K562 (cell line): ENCODE results near the gene MICAL2. TPM values are rescaled to one million over a fixed set of nuclear protein-coding genes. Genes with fewer than 3 reads are reported as not detected.
A peak's percentile ranks its signal among the peaks of the same experiment; 100 is the strongest.

Source experiments
- ATAC-seq: fragments of 200-7000 bp; cut with Tn5 transposase; 3 replicates; pipeline ENCODE4 v1.9.1; 2020; ENCODE audit warnings: moderate library complexity
- BruUV-seq: library from RNA; stranded (reverse); fragments of 400-500 nt; replicated peaks from 2 replicates; lab custom pipeline; 2021; lab: Mats Ljungman, UMichigan
- CTCF ChIA-PET: fragments of 300-600 bp; formaldehyde crosslinking; extraction: SDS; loops from one replicate; lab custom pipeline; 2021; ENCODE audit warnings: low intra/inter-chr PET ratio; lab: Yijun Ruan, JAX
- POLR2A ChIA-PET: fragments of 300-600, 350-650 bp; sonication (Branson Sonifier 250); formaldehyde crosslinking; extraction: SDS; loops from one replicate; lab custom pipeline; 2021; ENCODE audit warnings: antibody characterized with exemption, inconsistent platforms; lab: Yijun Ruan, JAX
- DNase-seq, 4 experiments: peaks; one replicate each; pipeline versions ENCODE4 v3.0.0 to v3.0.0-alpha.2; 2011 to 2018; ENCODE audit warnings: low spot score in 3 of 4, mixed read lengths in 3 of 4; ENCODE audit errors: extremely low read depth in 1 of 4
- FAIRE-seq: peaks from 2 replicates; lab custom pipeline; 2011; peaks lifted over from hg19 to GRCh38; lab: Jason Lieb, UNC
- H2AFZ ChIP-seq: 2 replicates; pipeline ENCODE4 v1.6.0; 2011; ENCODE audit warnings: low read depth, low read length, control low read depth, inconsistent platforms
- H3K27ac ChIP-seq: fragments of 200-600 bp; 3 replicates; pipeline ENCODE4 v1.8.0; 2011; ENCODE audit warnings: low read depth, mild to moderate bottlenecking, control low read depth, inconsistent platforms, low read length, moderate library complexity, mixed read lengths; ENCODE audit errors: extremely low read depth
- H3K27me3 ChIP-seq, 2 experiments: fragments of 300-600 bp in 1 of 2; 2 replicates in 1 of 2; 3 replicates in 1 of 2; pipeline versions ENCODE4 v1.6.0 to v1.8.0; 2011; ENCODE audit warnings: inconsistent platforms in 2 of 2, low read length in 2 of 2, mild to moderate bottlenecking in 1 of 2, mixed read lengths in 1 of 2, moderate library complexity in 1 of 2; ENCODE audit not compliant: control insufficient read depth in 2 of 2, insufficient read depth in 2 of 2
- H3K36me3 ChIP-seq: fragments of 300-600 bp; 3 replicates; pipeline ENCODE4 v1.8.0; 2011; ENCODE audit warnings: mild to moderate bottlenecking, low read length, inconsistent platforms; ENCODE audit not compliant: control insufficient read depth, insufficient read depth
- H3K4me1 ChIP-seq, 2 experiments: fragments of 200-600 bp in 1 of 2; replicated peaks in 1 of 2; 2 replicates in 1 of 2; 3 replicates in 1 of 2; pipeline versions ENCODE4 v1.5.1 to v1.8.0; 2011; ENCODE audit warnings: inconsistent platforms in 2 of 2, low read length in 2 of 2, mild to moderate bottlenecking in 1 of 2, mixed read lengths in 1 of 2, moderate library complexity in 1 of 2; ENCODE audit not compliant: control insufficient read depth in 2 of 2, insufficient read depth in 2 of 2
- H3K4me2 ChIP-seq: 2 replicates; pipeline ENCODE4 v1.6.1; 2011; ENCODE audit warnings: low read length, control low read depth, inconsistent platforms, mixed read lengths; ENCODE audit not compliant: insufficient read depth
- H3K4me3 ChIP-seq: fragments of 200-600 bp; sonication (generic), shearing (Covaris generic); 2 replicates; pipeline ENCODE4 v1.5.1; 2016; ENCODE audit warnings: control low read depth, inconsistent platforms
- H3K79me2 ChIP-seq: fragments of 200-600 bp; 3 replicates; pipeline ENCODE4 v1.8.0; 2011; ENCODE audit warnings: low read length, inconsistent platforms; ENCODE audit not compliant: control insufficient read depth, insufficient read depth
- H3K9ac ChIP-seq, 2 experiments: 2 replicates each; pipeline versions ENCODE4 v1.6.0 to v1.6.1; 2011; ENCODE audit warnings: low read depth in 2 of 2, low read length in 2 of 2, control low read depth in 1 of 2, inconsistent platforms in 1 of 2, mild to moderate bottlenecking in 1 of 2, mixed read lengths in 1 of 2; ENCODE audit not compliant: insufficient read depth in 1 of 2
- H3K9me1 ChIP-seq: one replicate; pipeline ENCODE4 v1.6.0; 2011; ENCODE audit warnings: inconsistent platforms, mild to moderate bottlenecking, low read length, moderate library complexity; ENCODE audit not compliant: control insufficient read depth, insufficient read depth
- H3K9me3 ChIP-seq: replicated peaks from 2 replicates; pipeline ENCODE4 v1.5.1; 2011; ENCODE audit warnings: low read depth, low read length, inconsistent platforms; ENCODE audit not compliant: control insufficient read depth, insufficient read depth
- H4K20me1 ChIP-seq: replicated peaks from 2 replicates; pipeline ENCODE4 v1.6.1; 2011; ENCODE audit warnings: low read length, inconsistent platforms, mixed read lengths; ENCODE audit not compliant: control insufficient read depth, insufficient read depth
- CREM ChIP-seq: IDR thresholded peaks from 2 replicates; pipeline ENCODE4 v1.6.1; 2014; ENCODE audit warnings: antibody characterized with exemption, low read depth
- FOSL1 ChIP-seq: fragments of 200-800 bp; sonication (Bioruptor generic); conservative IDR thresholded peaks from 2 replicates; pipeline ENCODE4 v1.6.1; 2016; ENCODE audit warnings: missing genetic modification characterization, missing compliant biosample characterization
- HCFC1 ChIP-seq: IDR thresholded peaks from 2 replicates; pipeline ENCODE4 v1.6.1; 2012; ENCODE audit warnings: low read depth, low read length, improper control_type of control experiment
- JUND ChIP-seq, 2 experiments: IDR thresholded peaks; 2 replicates in 1 of 2; 3 replicates in 1 of 2; pipeline ENCODE4 v1.6.1; 2011; ENCODE audit warnings: borderline replicate concordance in 2 of 2, low read depth in 2 of 2, low read length in 2 of 2, improper control_type of control experiment in 1 of 2, missing biosample characterization in 1 of 2, missing genetic modification characterization in 1 of 2, missing genetic modification reagents in 1 of 2
- KDM1A ChIP-seq, 2 experiments: fragments of 450-650 bp; IDR thresholded peaks; 2 replicates each; pipeline ENCODE4 v1.6.1; 2016; ENCODE audit warnings: mild to moderate bottlenecking in 2 of 2
- MCM7 ChIP-seq, 2 experiments: fragments of 450-650 bp; IDR thresholded peaks; 2 replicates each; pipeline ENCODE4 v1.6.1; 2016 to 2018
- ZNF184 ChIP-seq: sonication (generic); formaldehyde crosslinking; IDR thresholded peaks from 2 replicates; pipeline ENCODE4 v1.5.0; 2020; ENCODE audit warnings: missing genetic modification reagents
- ZNF316 ChIP-seq: fragments of 450-650 bp; IDR thresholded peaks from 2 replicates; pipeline ENCODE4 v1.6.1; 2016
- ZNF717 ChIP-seq: fragments of 250-450 bp; sonication (Bioruptor Pico); IDR thresholded peaks from 2 replicates; pipeline ENCODE4 v1.5.0; 2021
- WGBS: fragments of 100-300 bp; shearing (Covaris generic); methylation state at CpG from one replicate; pipeline ENCODE4 v1.1.6; 2016; ENCODE audit warnings: low coverage, mixed read lengths; ENCODE audit not compliant: insufficient coverage; ENCODE audit errors: missing lambda C conversion rate; 5-methylcytosine and 5-hydroxymethylcytosine counted together
- in situ Hi-C: fragments of 300-500 bp; cut with MboI; formaldehyde crosslinking; loops from 4 replicates; pipeline ENCODE4 v1.15.0; 2018; ENCODE audit warnings: inconsistent platforms, mixed read lengths
- intact Hi-C: fragments of 100-400 bp; cut with micrococcal nuclease; formaldehyde crosslinking; loops from 2 replicates; pipeline ENCODE4 v1.14.2; 2022
- polyA plus RNA-seq, 8 experiments: library from polyadenylated mRNA; depleted of rRNA in 4 of 8; stranded (reverse) in 5 of 8; unstranded in 3 of 8; fragments of >200 nt; fragmentation: Nextera tagmentation in 2 of 8; fragmentation: Illumina TruSeq in 1 of 8; extraction: Ambion mirVana in 2 of 8; extraction: Trizol in 1 of 8; gene quantifications; 2 replicates each; pipeline versions ENCODE4 v1.2.1 to v1.2.3, GENCODE V29; 2011 to 2014; ENCODE audit warnings: inconsistent platforms in 1 of 8, missing spikeins in 1 of 8
- total RNA-seq, 7 experiments: library from RNA; depleted of rRNA in 6 of 7; stranded (reverse); fragments of >200 nt in 6 of 7; fragmentation: Illumina TruSeq in 2 of 7; extraction: Trizol in 2 of 7; gene quantifications; 2 replicates each; pipeline versions ENCODE4 v1.2.1 to v1.2.3, GENCODE V29; 2011 to 2021; ENCODE audit warnings: low replicate concordance in 1 of 7
- TF ChIP-seq, protein P1 (sequence below): sonication (generic); formaldehyde crosslinking; IDR thresholded peaks from 2 replicates; pipeline ENCODE4 v1.8.0; 2022; ENCODE audit warnings: missing genetic modification reagents, mild to moderate bottlenecking, moderate library complexity, borderline replicate concordance
- TF ChIP-seq, protein P2 (sequence below), 3 experiments: IDR thresholded peaks in 2 of 3; conservative IDR thresholded peaks in 1 of 3; 2 replicates each; pipeline ENCODE4 v1.5.1; 2011 to 2012; ENCODE audit warnings: low read length in 3 of 3, mild to moderate bottlenecking in 3 of 3, control low read depth in 2 of 3, improper control_type of control experiment in 1 of 3, inconsistent platforms in 1 of 3, low read depth in 1 of 3, mixed read lengths in 1 of 3, moderate library complexity in 1 of 3; ENCODE audit not compliant: insufficient read depth in 2 of 3
- TF ChIP-seq, protein P3 (sequence below): sonication (generic); formaldehyde crosslinking; IDR thresholded peaks from 2 replicates; pipeline ENCODE4 v1.8.0; 2022; ENCODE audit warnings: mild to moderate bottlenecking, missing genetic modification reagents

The MICAL2 gene
- total and polyA plus RNA-seq, 9 of the 15 experiments (the other 6 are each of a cell fraction or from before 2014, with no cell fraction given), result 4.7 to 64.2 (median 33.6) TPM

GRCh38 chr11:12288212-12288930, 178.0 kb downstream of the MICAL2 start (continued):
- TF ChIP-seq JUND (IDR thresholded peaks at IDR 0.05; ENCODE audit: borderline replicate concordance, low read depth, low read length), result peak; percentile 45; the same call in 1 of the 2 replicates
- no peak for TF ChIP-seq JUND (tag; IDR thresholded peaks at IDR 0.05; ENCODE audit: borderline replicate concordance, low read depth, low read length)
- 0 out of 2 replicates have a peak, but pooled peaks have one; percentile 3 for TF ChIP-seq FOSL1 (tag)
- TF ChIP-seq, protein P1, sequence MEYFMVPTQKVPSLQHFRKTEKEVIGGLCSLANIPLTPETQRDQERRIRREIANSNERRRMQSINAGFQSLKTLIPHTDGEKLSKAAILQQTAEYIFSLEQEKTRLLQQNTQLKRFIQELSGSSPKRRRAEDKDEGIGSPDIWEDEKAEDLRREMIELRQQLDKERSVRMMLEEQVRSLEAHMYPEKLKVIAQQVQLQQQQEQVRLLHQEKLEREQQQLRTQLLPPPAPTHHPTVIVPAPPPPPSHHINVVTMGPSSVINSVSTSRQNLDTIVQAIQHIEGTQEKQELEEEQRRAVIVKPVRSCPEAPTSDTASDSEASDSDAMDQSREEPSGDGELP (CRISPR knock-in tag), result peak; percentile 21; the same call in 1 of the 2 replicates

- ATAC-seq (peak; percentile 8; the same call in 1 of the 3 replicates), FAIRE-seq (no peak)
- TF ChIP-seq ZNF184 (CRISPR knock-in tag) (no peak), KDM1A (IDR thresholded peaks at IDR 0.05) (no peak), CREM (no peak), HCFC1 (no peak), ZNF717 (CRISPR knock-in tag) (no peak), MCM7 (IDR thresholded peaks at IDR 0.05) (no peak), ZNF316 (peak; percentile 57)
- TF ChIP-seq, protein P2, sequence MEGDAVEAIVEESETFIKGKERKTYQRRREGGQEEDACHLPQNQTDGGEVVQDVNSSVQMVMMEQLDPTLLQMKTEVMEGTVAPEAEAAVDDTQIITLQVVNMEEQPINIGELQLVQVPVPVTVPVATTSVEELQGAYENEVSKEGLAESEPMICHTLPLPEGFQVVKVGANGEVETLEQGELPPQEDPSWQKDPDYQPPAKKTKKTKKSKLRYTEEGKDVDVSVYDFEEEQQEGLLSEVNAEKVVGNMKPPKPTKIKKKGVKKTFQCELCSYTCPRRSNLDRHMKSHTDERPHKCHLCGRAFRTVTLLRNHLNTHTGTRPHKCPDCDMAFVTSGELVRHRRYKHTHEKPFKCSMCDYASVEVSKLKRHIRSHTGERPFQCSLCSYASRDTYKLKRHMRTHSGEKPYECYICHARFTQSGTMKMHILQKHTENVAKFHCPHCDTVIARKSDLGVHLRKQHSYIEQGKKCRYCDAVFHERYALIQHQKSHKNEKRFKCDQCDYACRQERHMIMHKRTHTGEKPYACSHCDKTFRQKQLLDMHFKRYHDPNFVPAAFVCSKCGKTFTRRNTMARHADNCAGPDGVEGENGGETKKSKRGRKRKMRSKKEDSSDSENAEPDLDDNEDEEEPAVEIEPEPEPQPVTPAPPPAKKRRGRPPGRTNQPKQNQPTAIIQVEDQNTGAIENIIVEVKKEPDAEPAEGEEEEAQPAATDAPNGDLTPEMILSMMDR (IDR thresholded peaks at IDR 0.05 in 2 of 3, conservative IDR thresholded peaks at IDR 0.05 in 1 of 3; ENCODE audit: insufficient read depth in 2 of 3, low read depth in 1 of 3, low read length in 3 of 3), result 0 out of 6 replicates have a peak, but pooled peaks of 1 of the 3 experiments have one; percentile 32
- TF ChIP-seq, protein P3, sequence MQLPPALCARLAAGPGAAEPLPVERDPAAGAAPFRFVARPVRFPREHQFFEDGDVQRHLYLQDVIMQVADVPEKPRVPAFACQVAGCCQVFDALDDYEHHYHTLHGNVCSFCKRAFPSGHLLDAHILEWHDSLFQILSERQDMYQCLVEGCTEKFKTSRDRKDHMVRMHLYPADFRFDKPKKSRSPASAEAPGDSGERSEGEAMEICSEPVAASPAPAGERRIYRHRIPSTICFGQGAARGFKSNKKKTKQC (CRISPR knock-in tag), result 0 out of 2 replicates have a peak, but pooled peaks have one; percentile 49
Observed at GRCh38 chr11:12288931-12289666, 178.7 kb downstream of the MICAL2 start.

More at GRCh38 chr11:12288931-12289666, 178.7 kb downstream of the MICAL2 start:
- H2AFZ ChIP-seq, result no peak overlapping the region
- in situ Hi-C loops (loop anchor here (5.0 to 10.0 kb wide), 2 partner anchors 242 to 474 kb away; no protein-coding TSS in a partner anchor), intact Hi-C loops (loop anchor here (5.0 kb wide), 1 partner anchor 43 kb away; no protein-coding TSS in a partner anchor)
- CTCF ChIA-PET, result interaction anchor here (0.6 to 1.5 kb wide), 6 partner anchors 42 to 953 kb away, joined by 3 to 7 read pairs (median 4); no protein-coding TSS in a partner anchor
- DNase-seq, result peak in 1 of 4 experiments; percentile 5
- no peak overlapping the region for H3K4me3 ChIP-seq
- no TSS peak for BruUV-seq
- H3K9me1 ChIP-seq, result no peaks in the 10 kb centered on the region
- no peaks in the 10 kb centered on the region for H3K79me2 ChIP-seq
- H3K4me2 ChIP-seq, result no peak overlapping the region
- POLR2A ChIA-PET, result interaction anchor here (0.6 kb wide), 2 partner anchors 247 to 600 kb away, joined by 4 read pairs; no protein-coding TSS in a partner anchor
- H3K4me1 ChIP-seq, result peaks cover 15 to 17% of the 10 kb centered on the region in 2 experiments; a peak in 4 of 5 replicates
- WGBS, result 62% methylated on average over 11 of the region's 14 CpGs
- H4K20me1 ChIP-seq, result no peaks in the 10 kb centered on the region
- no peaks in the 10 kb centered on the region for H3K36me3 ChIP-seq
- H3K9me3 ChIP-seq, result no peaks in the 10 kb centered on the region
- H3K27ac ChIP-seq, result no peak overlapping the region
- no peaks in the 10 kb centered on the region; a peak in 1 of 5 replicates for H3K27me3 ChIP-seq
- no peak overlapping the region for H3K9ac ChIP-seq
